K562 treated with DMSO at 1 percent for 4 hours (cell line): ENCODE results near the gene KAT8. TPM values are rescaled to one million over a fixed set of nuclear protein-coding genes. Genes with fewer than 3 reads are reported as not detected.

ENCODE experiments used
- total RNA-seq: library from RNA; unstranded; fragments of 300-600 nt; gene quantifications from 2 replicates; pipeline ENCODE4 v1.2.3, GENCODE V29; 2022; ENCODE audit not compliant: insufficient read depth

KAT8 gene
- total RNA-seq: 90.8 and 110 TPM in 2 replicates

GRCh38 chr16:31117384-31118222 lies at the start of gene KAT8:
TSS of gene KAT8 (plus strand) at chr16:31117664. CDS start at chr16:31117682, 18 bp downstream.

GRCh38 chr16:31073970-31074813 lies 43.3 kb upstream of the KAT8 start, which contains the start of the genes ZNF646 and ZNF668:
TSS of gene ZNF646 (plus strand) at chr16:31074422. CDS start at chr16:31076325, 1,903 bp downstream.
TSS of gene ZNF668 (minus strand) at chr16:31074240. CDS start at chr16:31064459, 9,781 bp downstream.

GRCh38 chr16:31088459-31089183 lies 28.8 kb upstream of the KAT8 start, which contains the start of gene PRSS53:
TSS of gene PRSS53 (minus strand) at chr16:31088943. CDS start at chr16:31088809, 134 bp downstream.

GRCh38 chr16:31094424-31095120 lies 22.9 kb upstream of the KAT8 start, which contains the start of gene VKORC1:
TSS of gene VKORC1 (minus strand) at chr16:31094797. CDS start at chr16:31094729, 68 bp downstream.

GRCh38 chr16:31108035-31108793 lies 9.2 kb upstream of the KAT8 start, which contains the start of gene BCKDK:
TSS of gene BCKDK (plus strand) at chr16:31108386. CDS start at chr16:31109224, 838 bp downstream.

GRCh38 chr16:31135535-31136286 lies 18.2 kb downstream of the KAT8 start, which contains the start of gene PRSS8:
TSS of gene PRSS8 (minus strand) at chr16:31135727. CDS start at chr16:31135498, 229 bp downstream.

GRCh38 chr16:31149894-31150890 lies 32.7 kb downstream of the KAT8 start, which contains the start of gene PRSS36:
TSS of gene PRSS36 (minus strand) at chr16:31150066. CDS start at chr16:31150035, 31 bp downstream.

GRCh38 chr16:31179747-31180459 lies 62.4 kb downstream of the KAT8 start, which contains the start of gene FUS:
TSS of gene FUS (plus strand) at chr16:31180139. CDS start at chr16:31180215, 76 bp downstream.

Other genes with a start within 250 kb of the KAT8 start
- 23.3 and 23.5 TPM in 2 replicates for gene BCL7C, start 223.6 kb upstream of the KAT8 start, total RNA-seq
- 4.3 and 5.5 TPM in 2 replicates for gene CTF1, start 221.1 kb upstream of the KAT8 start, total RNA-seq
- gene FBXL19, start 194.1 kb upstream of the KAT8 start, total RNA-seq: 17.3 and 25.8 TPM in 2 replicates
- gene ORAI3, start 168.6 kb upstream of the KAT8 start, total RNA-seq: 33.5 and 53.4 TPM in 2 replicates
- 14.5 and 23.8 TPM in 2 replicates for gene SETD1A, start 159.9 kb upstream of the KAT8 start, total RNA-seq
- 44.6 and 47.9 TPM in 2 replicates for gene HSD3B7, start 132.5 kb upstream of the KAT8 start, total RNA-seq
- gene STX1B, start 107.0 kb upstream of the KAT8 start, total RNA-seq: 0.31 TPM in 1 of 2 replicates, not detected in the other
- 44.1 and 45.2 TPM in 2 replicates for gene STX4, start 84.1 kb upstream of the KAT8 start, total RNA-seq
- 13.4 and 15.6 TPM in 2 replicates for gene ZNF668, start 43.4 kb upstream of the KAT8 start, total RNA-seq
- 12.6 and 13.5 TPM in 2 replicates for gene ZNF646, start 43.2 kb upstream of the KAT8 start, total RNA-seq
- gene PRSS53, start 28.7 kb upstream of the KAT8 start, total RNA-seq: 3.8 and 4.7 TPM in 2 replicates
- 148 and 159 TPM in 2 replicates for gene VKORC1, start 22.9 kb upstream of the KAT8 start, total RNA-seq
- 41.2 and 58.7 TPM in 2 replicates for gene BCKDK, start 9.3 kb upstream of the KAT8 start, total RNA-seq
- gene PRSS8, start 18.1 kb downstream of the KAT8 start, total RNA-seq: 64.8 and 68.2 TPM in 2 replicates
- gene PRSS36, start 32.4 kb downstream of the KAT8 start, total RNA-seq: not detected in 2 replicates
- 273 and 304 TPM in 2 replicates for gene FUS, start 62.5 kb downstream of the KAT8 start, total RNA-seq
- 47.8 and 60.3 TPM in 2 replicates for gene PYCARD, start 85.1 kb downstream of the KAT8 start, total RNA-seq
- 0.08 TPM in 1 of 2 replicates, not detected in the other for gene TRIM72, start 96.5 kb downstream of the KAT8 start, total RNA-seq
- not detected in 2 replicates for gene PYDC1, start 99.5 kb downstream of the KAT8 start, total RNA-seq
- gene ITGAM, start 142.3 kb downstream of the KAT8 start, total RNA-seq: 2.3 and 6.3 TPM in 2 replicates
- 0.74 and 0.84 TPM in 2 replicates for gene ITGAX, start 237.5 kb downstream of the KAT8 start, total RNA-seq